ENCODE measurements around the gene CBR1.
A peak's percentile ranks its signal among the peaks of the same experiment; 100 is the strongest.
"Not testable (repeated sequence)": the region's sequence is repeated elsewhere in the genome, so short reads cannot be mapped to it uniquely, and the experiment has no call there.

The CBR1 gene

DNA sequence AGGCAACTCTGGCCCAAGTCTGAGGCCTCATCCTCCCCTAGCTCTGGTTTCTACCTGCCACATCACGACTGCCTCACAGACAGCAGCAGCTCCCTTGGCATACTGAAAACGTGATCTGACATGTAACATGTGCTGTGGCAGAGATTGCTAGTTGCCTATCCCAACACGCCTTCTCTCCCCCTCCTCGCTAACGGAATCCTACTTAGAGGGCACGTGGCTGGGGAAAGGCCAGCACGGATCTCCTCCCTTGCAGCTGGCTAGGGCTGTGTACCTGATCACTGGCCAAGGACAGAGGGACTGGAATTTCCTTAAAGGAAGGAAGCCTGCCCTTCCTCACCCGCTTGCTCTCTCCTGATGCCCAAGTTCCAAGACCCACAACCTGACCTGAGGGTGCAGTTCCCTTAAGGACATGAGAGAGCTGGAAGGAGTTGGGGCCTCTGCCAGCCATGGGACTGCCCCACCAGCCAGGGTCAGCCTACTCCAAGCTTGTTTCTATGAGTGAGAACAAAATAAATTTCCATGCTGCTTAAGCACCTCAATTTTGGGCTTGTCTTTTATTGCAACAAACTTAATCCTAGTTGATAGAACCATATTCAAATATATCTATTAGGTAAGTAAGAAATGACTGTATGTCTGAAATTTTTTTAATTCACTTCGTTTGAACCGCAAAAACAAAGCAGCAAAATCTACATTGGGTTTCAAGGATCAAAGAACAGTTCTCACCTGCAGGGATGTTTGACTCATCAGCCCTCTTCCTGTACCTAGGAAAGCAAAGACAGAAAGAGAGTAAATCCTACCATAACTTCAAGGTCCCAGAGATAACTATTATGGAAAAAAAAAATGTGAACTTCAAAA, 16.7 kb upstream of the CBR1 start:
- DNase-seq, result no peak

DNA sequence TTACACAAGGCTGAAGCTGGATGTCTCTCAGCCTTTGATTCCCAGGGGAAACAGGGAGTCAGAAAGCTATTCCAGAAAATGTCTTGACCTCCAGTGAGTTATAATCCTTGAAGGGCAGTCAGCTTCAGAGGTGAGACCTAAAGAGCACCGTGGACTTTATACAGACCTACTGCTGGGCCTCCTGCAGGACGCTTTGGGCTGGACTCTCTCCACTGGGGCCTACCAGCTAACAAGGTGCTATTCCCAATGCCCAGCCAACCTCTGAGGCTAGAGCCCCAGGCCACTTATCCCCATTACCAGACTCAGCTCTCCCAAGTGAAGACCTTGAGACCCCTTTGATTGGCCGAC, 16.1 kb upstream of the CBR1 start:
- no peak for DNase-seq

DNA sequence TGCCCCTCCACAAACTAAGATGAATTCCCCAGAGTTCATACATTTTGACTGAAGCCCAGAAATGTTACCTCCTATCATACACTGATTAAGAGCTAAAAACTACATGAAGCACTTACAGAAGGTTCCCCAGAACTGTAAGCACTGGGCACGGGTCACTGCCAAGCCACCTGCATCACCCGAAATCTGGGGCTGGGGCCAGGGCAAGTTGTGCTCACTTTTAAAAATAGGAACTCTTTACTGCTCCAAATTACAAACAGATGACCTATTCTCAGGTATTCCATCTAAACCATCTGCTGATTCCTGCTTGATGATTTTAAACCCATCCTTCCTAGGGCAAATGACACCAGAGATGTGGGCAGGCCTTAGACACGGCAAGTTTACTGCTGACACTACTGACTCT, 14.3 kb upstream of the CBR1 start:
- no peak for DNase-seq

DNA sequence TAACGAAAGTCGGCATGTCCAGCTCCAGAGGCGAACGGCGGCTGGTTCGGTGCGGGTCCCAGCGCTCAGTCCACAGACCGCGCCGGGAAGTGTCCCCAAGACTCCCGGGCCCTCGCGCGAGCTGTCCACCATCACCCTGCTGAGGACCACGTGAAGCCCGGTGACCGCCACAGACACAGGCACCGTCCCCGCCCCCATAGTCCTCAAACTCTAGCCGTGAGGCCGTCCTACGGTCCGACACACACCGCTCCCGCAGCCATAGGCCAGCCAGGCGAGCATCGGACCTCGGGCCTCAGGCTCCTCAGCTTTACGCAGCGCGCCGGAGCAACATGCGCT, 10.0 kb upstream of the CBR1 start:
- no peak for DNase-seq

DNA sequence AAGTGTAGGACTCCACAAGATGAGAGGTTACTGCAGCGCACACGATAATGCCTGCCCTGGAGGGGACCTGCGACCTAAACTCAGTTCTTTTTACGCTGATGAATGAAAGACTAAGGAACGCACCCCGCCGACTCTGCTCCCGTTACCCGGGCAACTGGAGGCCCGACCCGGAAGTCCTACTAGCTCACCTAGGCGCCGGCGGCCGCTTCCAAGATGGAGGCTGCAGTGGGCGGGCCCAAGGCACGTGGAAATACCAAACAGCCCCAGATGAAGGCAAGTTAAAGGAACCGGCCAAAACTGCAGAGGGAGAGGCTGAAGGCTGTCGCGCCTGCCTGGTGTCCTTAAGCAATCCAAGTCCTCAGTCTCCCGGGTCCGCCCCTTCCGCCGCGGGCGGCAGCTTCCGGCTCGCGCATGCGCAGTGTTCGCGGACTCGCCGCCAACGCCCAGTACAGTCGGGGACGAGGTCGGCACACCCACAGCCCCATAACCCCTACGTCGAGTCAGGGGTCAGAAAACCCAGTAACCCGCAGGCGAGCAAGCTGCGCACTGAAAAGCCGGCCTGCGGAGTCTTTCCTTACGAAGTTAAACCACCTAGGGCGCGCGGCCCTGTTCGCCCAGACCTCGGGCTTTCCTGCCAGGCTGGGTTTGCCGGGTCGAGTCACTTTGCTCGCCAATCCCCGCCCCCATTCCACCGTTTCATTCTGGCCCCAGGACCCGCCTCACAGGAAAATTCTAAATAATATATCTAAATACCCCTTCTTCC, 9.5 kb upstream of the CBR1 start, which contains the start of gene SETD4:
TSS of gene SETD4 (minus strand) at position 368 of the 763 bp plus-strand sequence. CDS start 1,638 bp downstream, outside the sequence.
- peak; percentile 87 for DNase-seq

DNA sequence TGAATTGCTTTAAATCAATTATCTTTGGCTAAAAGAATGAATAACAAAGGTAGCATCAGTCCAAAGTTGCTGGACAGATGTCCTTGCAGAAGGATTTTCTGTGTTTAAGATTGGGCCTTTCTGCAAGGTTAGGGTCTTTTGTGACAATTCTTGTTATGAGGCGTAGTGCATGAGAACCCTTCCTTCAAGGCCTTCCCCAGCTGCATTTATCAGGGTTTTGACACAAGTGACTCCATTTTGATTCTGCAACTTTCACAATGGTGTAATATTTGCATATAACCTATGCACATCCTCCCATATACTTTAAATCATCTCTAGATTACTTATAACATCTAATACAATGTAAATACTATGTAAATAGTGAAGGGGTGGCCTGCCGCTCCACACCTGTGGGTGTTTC, 8.4 kb upstream of the CBR1 start:
- no peak for DNase-seq

DNA sequence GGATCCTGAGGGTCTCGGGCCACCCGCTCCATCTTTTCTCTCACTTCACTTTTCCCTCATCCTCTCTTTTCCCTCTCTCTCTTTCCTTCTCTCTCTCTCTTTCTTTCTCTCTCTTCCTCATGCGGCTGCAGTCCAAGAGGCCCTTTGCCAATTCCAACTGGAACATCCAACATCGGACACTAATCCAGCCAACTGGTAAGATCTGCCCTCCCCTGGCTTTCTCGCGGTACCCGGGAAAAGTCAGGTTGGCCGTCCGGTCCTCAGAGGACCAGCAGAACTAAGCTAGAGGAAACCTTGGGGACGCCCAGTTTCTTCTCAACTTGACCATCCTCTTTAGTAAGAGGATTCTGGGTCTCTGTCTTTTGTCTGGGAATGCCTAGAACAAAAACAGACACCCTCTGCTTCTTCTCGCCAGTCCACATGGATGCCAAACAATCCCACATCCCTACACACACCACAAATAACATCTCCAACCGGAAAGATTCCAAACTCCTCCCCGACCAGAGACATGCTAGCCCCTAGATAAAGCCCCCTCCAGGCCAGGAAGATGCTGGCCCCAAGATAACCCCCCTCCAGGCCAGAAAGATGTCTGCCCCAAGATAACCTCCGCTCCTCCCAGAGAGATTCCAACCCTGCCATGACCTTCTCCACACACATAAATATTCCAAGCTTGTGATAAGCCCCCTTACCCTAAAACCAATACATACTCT, 6.3 kb upstream of the CBR1 start:
- DNase-seq, result no peak

DNA sequence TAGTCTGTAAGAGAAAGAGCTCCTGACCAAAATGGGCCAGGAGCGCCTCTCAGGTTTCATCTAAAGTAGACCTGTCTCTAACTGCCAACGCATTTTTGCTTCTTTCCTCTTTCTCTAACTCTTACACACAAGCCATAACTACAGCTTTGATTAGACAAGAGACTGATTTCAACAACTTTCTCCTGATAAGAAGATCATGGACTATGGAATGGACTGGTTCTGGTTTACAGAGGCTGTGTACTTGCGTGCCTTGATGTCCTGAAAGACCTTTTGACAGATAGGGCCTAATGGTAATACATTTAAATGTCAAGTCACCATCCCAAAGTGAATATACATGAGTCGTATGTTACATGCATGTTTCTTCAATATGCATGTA, 5.8 kb upstream of the CBR1 start:
- no peak for DNase-seq

DNA sequence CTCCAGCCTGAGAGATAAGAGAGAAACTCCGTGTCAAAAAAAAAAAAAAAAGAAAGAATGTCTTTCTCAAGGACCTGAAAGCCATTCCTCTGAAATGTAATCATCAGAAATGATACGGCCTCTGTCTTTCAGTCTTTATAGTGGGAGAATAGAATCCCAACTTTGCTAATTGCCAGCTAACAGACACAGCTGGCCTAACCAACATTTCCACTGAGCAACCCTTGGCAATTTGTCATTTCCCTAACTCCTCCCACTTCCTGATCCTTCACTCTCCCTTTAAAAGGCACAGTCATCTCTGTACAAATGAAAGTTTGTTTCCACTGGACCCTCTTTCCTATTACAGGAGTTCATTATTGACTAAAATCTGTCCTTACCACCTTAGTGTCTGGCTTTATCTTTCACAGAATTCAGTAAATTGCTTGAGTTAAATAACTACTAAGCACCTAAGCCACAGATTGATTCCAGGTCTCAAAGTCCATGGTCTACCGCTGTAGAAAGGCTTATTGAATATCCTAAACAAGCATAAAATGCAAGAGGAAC, 4.3 kb upstream of the CBR1 start:
- no peak for DNase-seq

DNA sequence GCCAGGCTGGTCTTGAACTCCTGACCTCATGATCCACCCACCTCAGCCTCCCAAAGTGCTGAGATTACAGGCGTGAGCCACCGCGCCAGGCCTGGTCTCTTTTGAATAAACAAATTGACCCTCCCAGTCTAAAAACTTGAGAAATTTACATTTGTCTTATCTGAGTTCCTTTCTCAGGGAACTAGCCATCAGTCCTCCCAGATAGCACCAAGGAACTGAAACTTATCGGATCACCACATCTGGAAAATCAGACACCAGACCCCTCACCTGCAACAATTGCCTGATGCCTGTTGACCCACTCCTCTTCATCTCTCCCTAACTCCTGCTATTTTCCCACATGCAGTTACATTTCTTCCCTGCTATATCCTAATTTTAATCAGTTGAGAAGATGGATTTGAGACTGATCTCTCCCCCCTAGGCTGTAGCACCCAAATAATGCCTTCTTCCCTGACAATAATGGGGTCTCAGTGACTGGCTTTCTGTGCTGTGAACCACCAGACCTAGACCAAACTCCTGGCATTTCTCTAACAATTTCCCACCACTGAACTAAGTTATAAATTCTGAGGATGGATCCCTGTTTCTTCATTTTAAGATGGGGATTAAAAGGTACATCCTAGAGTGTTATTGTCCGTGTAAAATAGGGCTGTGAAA, 951 bp upstream of the CBR1 start:
- DNase-seq, result no peak

DNA sequence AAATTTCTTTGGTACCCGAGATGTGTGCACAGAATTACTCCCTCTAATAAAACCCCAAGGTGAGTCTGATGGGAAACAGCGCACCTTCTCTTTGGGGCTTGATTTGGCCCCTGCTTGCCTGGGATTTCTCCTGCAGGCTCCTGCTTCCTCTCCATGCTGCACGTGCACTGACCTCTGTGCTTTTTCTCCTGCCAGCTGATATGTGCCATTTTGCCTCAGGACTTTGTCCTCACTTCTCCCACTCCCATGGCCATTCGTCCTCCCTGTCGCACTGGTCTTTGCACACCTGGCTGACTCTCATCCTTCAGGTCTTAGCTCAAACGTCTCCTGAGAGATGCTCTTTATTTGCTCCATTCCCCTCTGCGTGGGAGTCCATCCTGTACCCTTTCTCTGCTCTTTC, 1.2 kb downstream of the CBR1 start:
- DNase-seq, result no peak

DNA sequence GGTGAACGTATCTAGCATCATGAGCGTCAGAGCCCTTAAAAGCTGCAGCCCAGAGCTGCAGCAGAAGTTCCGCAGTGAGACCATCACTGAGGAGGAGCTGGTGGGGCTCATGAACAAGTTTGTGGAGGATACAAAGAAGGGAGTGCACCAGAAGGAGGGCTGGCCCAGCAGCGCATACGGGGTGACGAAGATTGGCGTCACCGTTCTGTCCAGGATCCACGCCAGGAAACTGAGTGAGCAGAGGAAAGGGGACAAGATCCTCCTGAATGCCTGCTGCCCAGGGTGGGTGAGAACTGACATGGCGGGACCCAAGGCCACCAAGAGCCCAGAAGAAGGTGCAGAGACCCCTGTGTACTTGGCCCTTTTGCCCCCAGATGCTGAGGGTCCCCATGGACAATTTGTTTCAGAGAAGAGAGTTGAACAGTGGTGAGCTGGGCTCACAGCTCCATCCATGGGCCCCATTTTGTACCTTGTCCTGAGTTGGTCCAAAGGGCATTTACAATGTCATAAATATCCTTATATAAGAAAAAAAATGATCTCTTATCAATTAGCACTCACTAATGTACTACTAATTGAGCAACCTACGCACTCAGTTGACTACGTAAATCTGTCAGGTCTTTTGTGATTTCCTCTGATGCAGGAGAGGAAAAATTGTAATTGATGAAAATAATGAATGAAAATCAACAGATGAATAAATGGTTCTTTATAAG, 2.8 kb downstream of the CBR1 start:
- DNase-seq, result no peak

DNA sequence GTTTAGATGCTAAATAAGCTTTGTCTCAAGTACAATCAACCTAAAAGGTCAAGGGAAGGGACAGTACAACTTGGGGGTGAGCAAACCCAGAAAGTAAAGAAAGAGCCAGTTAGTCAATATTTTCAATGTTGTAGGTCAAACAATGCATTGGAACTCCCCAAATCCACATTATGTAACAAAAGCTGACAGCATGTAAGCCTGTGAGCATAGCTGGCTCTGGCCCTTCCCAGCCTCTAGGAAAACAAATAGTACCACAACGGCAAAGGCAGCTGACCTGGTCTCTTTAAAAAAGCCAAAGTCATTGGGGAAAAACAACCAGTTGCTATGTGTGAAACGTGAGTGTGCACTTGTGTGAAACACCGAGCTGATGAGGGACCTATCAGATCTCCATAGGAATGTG, 3.4 kb downstream of the CBR1 start:
- DNase-seq, result no peak

DNA sequence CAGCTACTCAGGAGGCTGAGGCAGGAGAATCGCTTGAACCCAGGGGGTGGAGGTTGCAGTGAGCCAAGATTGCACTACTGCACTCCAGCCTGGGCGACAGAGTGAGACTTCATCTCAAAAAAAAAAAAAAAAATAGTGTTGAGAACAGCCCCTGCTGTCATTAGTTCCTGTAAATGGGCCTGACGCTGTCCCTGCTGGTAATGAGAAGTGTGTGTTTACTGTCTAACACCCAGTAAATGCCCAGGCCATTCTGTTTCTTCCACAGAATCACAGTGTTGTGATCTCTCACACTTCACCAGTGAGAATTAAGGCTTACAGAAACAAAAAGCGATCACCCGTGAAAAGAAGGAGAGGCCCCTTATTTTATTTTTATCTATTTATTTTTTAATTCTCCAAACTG, 4.1 kb downstream of the CBR1 start:
- DNase-seq, result not testable (repeated sequence)

DNA sequence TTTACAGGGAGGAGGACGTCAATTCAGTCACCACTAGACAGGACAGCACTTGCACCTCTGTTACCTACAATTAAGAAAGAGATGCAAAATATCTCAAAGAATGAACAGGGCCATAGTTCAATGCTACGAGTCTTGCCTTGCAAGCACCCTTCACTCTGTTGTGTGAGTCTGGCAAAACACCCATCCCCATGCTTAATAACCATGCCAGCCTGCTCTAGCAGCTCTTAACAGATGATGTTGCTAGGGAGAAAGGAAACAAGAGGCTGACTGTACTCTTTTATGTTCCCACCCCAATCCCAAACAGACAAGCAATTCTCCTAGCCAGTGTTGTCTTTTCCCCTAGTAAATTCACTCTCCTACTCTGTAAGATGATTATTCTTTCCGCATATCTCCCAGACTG, 5.3 kb downstream of the CBR1 start:
- DNase-seq, result no peak

DNA sequence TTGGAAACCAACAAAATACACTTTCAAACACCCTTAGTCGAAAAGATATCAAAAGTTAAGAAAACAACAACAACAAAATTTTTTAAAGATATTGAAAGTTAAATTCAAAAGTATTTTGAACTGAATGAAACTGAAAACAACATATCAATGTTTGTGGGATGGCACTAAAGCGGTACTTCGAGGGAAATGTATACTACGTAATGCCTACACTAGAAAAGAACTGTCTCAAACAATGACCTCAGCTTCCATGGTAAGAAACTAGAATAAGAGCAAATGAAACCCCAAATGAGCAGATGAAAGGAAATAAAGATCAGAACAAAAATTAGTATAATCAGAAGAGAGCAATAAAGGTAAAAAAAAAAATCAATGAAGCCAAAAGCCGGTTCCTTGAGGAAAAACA, 6.1 kb downstream of the CBR1 start:
- DNase-seq, result no peak

DNA sequence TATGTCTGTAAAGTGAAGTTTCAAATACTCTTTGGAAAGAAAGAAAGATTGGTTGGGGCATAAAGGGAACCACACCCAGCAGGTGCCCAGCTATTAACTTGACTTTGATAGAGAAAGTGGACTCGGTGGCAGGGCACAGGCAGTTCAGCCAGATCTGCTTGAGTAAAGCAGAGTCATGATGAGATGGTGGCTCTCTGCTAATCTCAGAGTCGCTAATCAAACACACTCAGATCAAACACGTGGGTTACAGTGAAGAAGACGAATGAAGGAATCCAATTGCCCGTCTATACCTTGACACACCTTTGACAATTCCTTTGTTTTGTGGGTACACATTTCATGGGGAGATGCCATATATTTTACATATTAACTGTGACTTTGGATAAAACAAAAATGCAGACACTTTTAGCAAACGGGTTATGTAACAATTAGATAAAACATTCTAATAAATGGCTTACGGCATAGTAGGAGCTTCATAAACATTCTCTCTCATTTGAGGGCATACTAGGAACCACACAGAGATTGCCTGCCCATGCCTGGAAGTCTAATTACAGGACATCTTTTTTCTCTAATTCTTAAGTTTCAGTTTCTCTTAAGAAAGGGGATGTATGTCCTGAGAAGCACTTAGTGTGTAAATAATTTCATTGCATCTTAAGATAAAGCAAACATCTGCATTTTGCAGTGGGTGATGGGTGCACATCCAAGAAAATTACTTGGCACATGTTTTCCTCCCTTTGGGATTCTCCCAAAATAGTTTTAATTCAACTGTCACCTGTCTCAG, 7.2 kb downstream of the CBR1 start:
- DNase-seq, result no peak

DNA sequence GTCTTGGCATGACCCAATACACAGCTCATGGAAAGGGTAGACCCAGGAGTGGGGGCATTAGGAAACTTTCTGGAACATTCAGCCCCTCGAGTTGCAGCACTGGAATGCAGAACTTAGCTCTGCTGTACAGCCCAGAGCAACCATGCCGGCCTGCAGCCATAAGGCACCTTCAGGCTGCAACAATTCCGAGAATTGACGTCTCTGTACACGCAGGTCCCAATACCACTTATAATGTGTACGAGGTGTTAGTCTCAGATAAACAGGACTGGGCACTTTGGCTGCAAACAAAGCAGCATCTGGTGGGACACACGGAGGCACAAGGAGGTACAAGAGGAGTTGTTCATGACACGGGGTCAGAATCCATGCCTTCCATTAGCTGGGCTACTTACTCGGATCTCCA, 7.9 kb downstream of the CBR1 start:
- no peak for DNase-seq

DNA sequence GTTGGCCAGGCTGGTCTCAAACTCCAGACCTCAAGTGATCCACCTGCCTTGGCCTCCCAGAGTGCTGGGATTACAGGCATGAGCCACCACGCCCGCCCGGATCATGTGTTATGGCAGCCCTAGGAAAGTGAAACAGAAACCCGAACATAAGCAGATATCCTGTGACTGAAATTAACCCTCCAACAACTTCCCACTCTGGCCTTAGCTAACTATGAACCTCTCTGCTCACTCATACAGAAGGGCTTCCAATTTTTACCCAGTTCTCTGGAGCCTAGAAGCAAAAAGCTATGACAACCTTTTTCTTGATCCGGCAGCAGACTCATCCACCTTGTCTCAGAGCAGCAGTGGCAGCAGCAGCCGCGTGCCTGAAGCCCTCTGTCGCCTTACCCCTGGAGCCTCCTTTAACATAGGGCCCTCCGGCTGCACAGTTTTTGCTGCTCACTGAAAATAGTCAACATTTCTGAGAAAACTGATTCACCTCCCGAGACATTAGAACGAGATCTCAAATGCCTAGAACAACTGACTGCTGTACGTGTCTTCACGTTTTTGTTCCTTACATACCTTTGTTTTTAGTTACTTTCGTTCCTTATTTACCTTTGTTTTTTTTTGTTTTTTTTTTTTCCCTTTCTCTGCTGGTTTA, 9.3 kb downstream of the CBR1 start:
- DNase-seq, result no peak

DNA sequence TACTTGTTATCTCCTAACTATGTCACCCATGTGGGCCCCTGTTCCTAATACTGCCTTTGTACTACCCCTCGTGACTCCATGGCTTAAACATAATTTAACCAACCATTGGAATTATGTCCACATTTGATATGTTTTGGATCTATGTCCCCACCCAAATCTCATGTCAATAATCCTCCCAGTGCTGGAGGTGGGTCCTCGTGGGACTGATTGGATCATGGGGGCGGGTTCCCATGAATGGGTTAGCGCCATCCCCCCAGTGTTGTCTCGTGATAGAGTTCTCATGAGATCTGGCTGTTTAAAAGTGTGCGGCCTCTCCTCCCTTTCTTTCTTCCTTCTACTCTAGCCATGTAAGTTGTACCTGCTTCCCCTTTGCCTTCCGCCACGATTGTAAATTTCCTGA, 9.8 kb downstream of the CBR1 start:
- DNase-seq, result no peak

DNA sequence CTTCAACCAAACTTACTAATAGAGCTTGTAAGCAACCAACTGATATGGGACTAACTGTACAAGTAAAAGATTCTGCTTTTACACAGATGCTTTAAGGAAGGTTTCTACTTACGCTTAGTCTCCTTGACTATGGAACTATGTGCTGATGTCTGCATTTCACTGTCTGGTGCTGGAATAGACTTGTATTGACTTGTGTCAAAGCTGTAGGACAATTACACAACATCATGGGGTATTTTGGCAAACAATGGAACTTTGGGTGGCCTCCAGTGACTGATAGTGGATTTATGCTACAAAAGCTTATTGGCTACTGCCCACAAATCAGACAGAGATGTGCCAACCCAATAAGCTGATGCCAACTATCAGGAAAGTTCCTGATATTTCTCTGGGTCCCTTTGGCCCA, 10.6 kb downstream of the CBR1 start:
- DNase-seq, result no peak

Data from NCI-H2171 (cell line).